Right atrium auricular region (tissue), 2 donors: ENCODE results near the gene TMPRSS4. TPM values are rescaled to one million over a fixed set of nuclear protein-coding genes. Genes with fewer than 3 reads are reported as not detected.

Source experiments
- DNase-seq: peaks from one replicate; pipeline ENCODE4 v3.0.0-alpha.2; 2019; ENCODE audit warnings: low spot score
- H3K27ac ChIP-seq, 2 donors: fragments of 200-600 bp; sonication (generic); 1 replicate in 1 of 2; 2 replicates in 1 of 2; pipeline ENCODE4 v1.5.1; 2016 to 2019
- H3K27me3 ChIP-seq, 2 donors: fragments of 200-600 bp; sonication (generic); one replicate each; pipeline versions ENCODE4 v1.5.1 to v1.6.0; 2017 to 2019
- H3K36me3 ChIP-seq: fragments of 200-600 bp; sonication (generic); one replicate; pipeline ENCODE4 v1.5.1; 2016
- H3K4me1 ChIP-seq, 2 donors: fragments of 200-600 bp; sonication (generic); one replicate each; pipeline versions ENCODE4 v1.5.1 to v1.6.0; 2017 to 2019
- H3K4me3 ChIP-seq, 2 donors: fragments of 200-600 bp; sonication (generic); 1 replicate in 1 of 2; 2 replicates in 1 of 2; pipeline ENCODE4 v1.5.1; 2017 to 2019; ENCODE audit warnings: mild to moderate bottlenecking in 1 of 2, moderate library complexity in 1 of 2
- H3K9me3 ChIP-seq, 2 donors: fragments of 200-600 bp; sonication (generic); one replicate each; pipeline ENCODE4 v1.5.1; 2019
- total RNA-seq, 2 donors: library from RNA; depleted of rRNA; stranded (reverse); fragments of >200 nt; gene quantifications; one replicate each; pipeline ENCODE4 v1.1.0, GENCODE V29; 2016
- TF ChIP-seq, protein P1 (sequence below), 2 donors: fragments of 200-600 bp; sonication (generic); IDR thresholded peaks; one replicate each; pipeline ENCODE4 v1.5.1; 2019; ENCODE audit warnings: antibody characterized with exemption in 2 of 2

Gene TMPRSS4, protein sequence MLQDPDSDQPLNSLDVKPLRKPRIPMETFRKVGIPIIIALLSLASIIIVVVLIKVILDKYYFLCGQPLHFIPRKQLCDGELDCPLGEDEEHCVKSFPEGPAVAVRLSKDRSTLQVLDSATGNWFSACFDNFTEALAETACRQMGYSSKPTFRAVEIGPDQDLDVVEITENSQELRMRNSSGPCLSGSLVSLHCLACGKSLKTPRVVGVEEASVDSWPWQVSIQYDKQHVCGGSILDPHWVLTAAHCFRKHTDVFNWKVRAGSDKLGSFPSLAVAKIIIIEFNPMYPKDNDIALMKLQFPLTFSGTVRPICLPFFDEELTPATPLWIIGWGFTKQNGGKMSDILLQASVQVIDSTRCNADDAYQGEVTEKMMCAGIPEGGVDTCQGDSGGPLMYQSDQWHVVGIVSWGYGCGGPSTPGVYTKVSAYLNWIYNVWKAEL
- not detected for total RNA-seq

DNA sequence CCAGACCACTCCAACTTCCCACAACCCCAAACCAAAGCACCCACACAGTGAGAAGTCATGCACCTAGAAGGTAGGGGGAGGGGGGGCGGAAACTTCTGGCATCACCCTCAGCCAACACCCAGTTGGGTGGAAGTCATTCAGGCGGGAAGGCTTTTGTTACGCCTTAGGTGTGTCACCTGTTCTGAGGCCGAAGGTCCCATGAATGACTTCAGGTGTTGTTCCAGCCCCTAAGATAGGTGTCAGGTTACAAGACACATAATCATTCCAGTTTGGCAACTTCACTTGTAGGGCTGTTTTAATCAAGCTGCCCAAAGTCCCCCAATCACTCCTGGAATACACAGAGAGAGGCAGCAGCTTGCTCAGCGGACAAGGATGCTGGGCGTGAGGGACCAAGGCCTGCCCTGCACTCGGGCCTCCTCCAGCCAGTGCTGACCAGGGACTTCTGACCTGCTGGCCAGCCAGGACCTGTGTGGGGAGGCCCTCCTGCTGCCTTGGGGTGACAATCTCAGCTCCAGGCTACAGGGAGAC, at the start of gene TMPRSS4:
TMPRSS4 (plus strand) TSS at position 325 of the 528 bp plus-strand sequence. CDS start 225 bp downstream, outside the sequence.
- no peak within 1 kb of the TSS for H3K27ac ChIP-seq
- no peak for DNase-seq
- H3K27me3 ChIP-seq = no peaks in the 10 kb centered on the region
- H3K36me3 ChIP-seq = no peaks in the 10 kb centered on the region
- TF ChIP-seq, protein P1, sequence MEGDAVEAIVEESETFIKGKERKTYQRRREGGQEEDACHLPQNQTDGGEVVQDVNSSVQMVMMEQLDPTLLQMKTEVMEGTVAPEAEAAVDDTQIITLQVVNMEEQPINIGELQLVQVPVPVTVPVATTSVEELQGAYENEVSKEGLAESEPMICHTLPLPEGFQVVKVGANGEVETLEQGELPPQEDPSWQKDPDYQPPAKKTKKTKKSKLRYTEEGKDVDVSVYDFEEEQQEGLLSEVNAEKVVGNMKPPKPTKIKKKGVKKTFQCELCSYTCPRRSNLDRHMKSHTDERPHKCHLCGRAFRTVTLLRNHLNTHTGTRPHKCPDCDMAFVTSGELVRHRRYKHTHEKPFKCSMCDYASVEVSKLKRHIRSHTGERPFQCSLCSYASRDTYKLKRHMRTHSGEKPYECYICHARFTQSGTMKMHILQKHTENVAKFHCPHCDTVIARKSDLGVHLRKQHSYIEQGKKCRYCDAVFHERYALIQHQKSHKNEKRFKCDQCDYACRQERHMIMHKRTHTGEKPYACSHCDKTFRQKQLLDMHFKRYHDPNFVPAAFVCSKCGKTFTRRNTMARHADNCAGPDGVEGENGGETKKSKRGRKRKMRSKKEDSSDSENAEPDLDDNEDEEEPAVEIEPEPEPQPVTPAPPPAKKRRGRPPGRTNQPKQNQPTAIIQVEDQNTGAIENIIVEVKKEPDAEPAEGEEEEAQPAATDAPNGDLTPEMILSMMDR (IDR thresholded peaks at IDR 0.05) = no peak
- H3K4me1 ChIP-seq = no peaks in the 10 kb centered on the region
- H3K4me3 ChIP-seq = no peak within 1 kb of the TSS
- H3K9me3 ChIP-seq = no peaks in the 10 kb centered on the region

DNA sequence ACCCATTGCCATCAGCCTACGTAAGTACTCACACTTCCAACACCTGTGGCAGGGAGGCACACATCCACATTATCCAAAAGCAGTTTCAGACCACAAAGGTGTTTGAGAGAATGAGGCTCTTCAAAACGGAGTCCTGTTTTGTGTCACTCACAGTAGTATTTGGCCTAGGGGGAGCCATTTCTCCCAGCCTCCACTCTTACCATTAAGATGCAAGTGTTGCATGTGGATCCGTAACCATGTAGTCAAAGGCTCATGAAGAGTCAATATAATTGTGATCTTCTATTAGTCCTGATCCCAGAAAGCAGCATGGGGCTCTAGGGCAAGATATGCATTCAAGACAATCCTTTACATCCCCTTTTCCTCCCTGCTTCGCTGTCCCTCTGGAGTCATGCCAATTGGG, 49.2 kb upstream of the TMPRSS4 start:
- Histone ChIP-seq H3K27me3 (no peaks in the 10 kb centered on the region), H3K27ac (no peak overlapping the region), H3K4me3 (no peak overlapping the region), H3K4me1 (no peaks in the 10 kb centered on the region), H3K36me3 (no peaks in the 10 kb centered on the region), H3K9me3 (no peaks in the 10 kb centered on the region)
- peak; percentile 40 for DNase-seq
- TF ChIP-seq, protein P1 (IDR thresholded peaks at IDR 0.05) = no peak

DNA sequence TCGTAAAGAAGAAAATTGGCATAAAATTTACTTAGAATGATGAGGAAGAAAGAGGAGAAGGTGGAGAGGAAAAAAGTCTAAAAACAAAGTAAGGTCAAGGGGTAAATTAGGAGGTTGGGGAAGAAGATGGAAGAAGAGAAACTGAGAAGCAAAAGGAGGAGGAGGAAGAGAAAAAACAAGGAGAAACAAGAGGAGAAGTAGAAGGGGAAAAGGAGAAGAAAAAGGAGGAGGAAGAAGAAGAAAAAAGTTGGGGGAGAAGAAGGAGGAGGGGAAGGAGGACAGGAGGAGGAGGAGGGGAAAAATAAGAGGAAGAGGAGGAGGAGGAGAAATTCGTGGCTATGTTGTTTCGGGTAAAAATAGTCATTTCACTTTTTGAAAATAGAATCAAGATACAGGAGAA, 48.3 kb upstream of the TMPRSS4 start:
- no peaks in the 10 kb centered on the region for H3K4me1 ChIP-seq
- no peaks in the 10 kb centered on the region for H3K9me3 ChIP-seq
- H3K27ac ChIP-seq = no peak overlapping the region
- TF ChIP-seq, protein P1 (IDR thresholded peaks at IDR 0.05) = no peak
- H3K27me3 ChIP-seq = no peaks in the 10 kb centered on the region
- no peaks in the 10 kb centered on the region for H3K36me3 ChIP-seq
- DNase-seq = no peak
- H3K4me3 ChIP-seq = no peak overlapping the region

DNA sequence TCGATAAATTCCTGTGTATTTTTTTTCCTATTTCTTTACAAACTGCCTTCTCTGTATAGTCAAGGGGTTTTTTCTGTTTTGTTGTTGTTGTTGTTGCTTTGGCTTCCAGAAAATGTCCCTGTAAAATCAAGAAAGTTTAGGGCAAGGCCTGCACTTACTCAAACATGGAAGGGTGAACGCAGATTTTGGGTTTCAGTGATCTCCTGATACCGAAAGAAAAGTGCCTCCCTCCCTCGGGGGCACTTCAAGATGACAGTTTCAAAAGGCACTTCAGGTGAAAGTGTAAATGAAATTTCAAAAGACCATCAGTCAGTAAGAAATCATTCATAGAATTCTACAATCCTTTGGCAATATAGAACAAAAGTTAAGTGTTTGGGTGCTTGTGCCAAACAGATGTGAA, 43.4 kb upstream of the TMPRSS4 start:
- Histone ChIP-seq H3K27ac (no peak overlapping the region), H3K36me3 (no peaks in the 10 kb centered on the region), H3K9me3 (no peaks in the 10 kb centered on the region), H3K4me1 (no peaks in the 10 kb centered on the region), H3K27me3 (no peaks in the 10 kb centered on the region), H3K4me3 (no peak overlapping the region)
- DNase-seq = no peak
- TF ChIP-seq, protein P1 (IDR thresholded peaks at IDR 0.05) = no peak

DNA sequence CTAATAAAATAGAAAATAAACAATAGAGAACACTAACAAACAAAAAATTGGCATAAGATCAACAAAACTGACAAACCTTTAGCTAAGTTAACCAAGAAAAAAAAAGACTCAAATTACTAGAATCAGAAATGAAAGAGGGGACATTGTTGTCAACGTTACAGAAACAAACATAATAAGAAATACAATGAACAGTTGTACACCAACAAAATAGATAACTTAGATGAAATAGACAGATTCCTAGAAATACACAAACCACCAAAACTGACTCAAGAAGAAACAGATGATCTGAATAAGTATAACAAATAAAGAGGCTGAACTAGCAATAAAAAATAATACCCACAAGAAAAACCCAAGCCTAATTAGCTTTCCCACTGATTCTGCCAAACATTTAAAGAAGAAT, 34.7 kb upstream of the TMPRSS4 start:
- Histone ChIP-seq H3K4me1 (no peaks in the 10 kb centered on the region), H3K27me3 (no peaks in the 10 kb centered on the region), H3K27ac (no peak overlapping the region), H3K4me3 (no peak overlapping the region), H3K36me3 (no peaks in the 10 kb centered on the region), H3K9me3 (no peaks in the 10 kb centered on the region)
- TF ChIP-seq, protein P1 (IDR thresholded peaks at IDR 0.05) = no peak
- no peak for DNase-seq
